Neural progenitor cell (in vitro differentiated cells): ENCODE data around the gene FRAS1. TPM values are rescaled to one million over a fixed set of nuclear protein-coding genes. Genes with fewer than 3 reads are reported as not detected.

Experiments
- DNase-seq: peaks from one replicate; pipeline ENCODE4 v3.0.0-alpha.2; 2016; ENCODE audit warnings: low spot score
- H2AFZ ChIP-seq: fragments of 200-600 bp; sonication (generic); replicated peaks from 2 replicates; pipeline ENCODE4 v1.6.1; 2016; ENCODE audit warnings: antibody characterized with exemption
- H3F3A ChIP-seq: fragments of 200-600 bp; sonication (generic); 2 replicates; pipeline ENCODE4 v1.6.1; 2016; ENCODE audit warnings: antibody characterized with exemption, low read depth
- H3K27ac ChIP-seq: fragments of 200-600 bp; sonication (generic); 2 replicates; pipeline ENCODE4 v1.5.1; 2016; ENCODE audit warnings: mild to moderate bottlenecking
- H3K27me3 ChIP-seq: fragments of 200-600 bp; sonication (generic); 2 replicates; pipeline ENCODE4 v1.6.1; 2016; ENCODE audit warnings: mild to moderate bottlenecking, moderate library complexity
- H3K36me3 ChIP-seq: fragments of 200-600 bp; sonication (generic); 2 replicates; pipeline ENCODE4 v1.5.1; 2016
- H3K4me1 ChIP-seq: fragments of 200-600 bp; sonication (generic); 2 replicates; pipeline ENCODE4 v1.6.1; 2016; ENCODE audit warnings: mixed run types
- H3K4me2 ChIP-seq: fragments of 200-600 bp; sonication (generic); 2 replicates; pipeline ENCODE4 v1.6.1; 2016
- H3K4me3 ChIP-seq: fragments of 200-600 bp; sonication (generic); 2 replicates; pipeline ENCODE4 v1.5.1; 2016
- H3K79me2 ChIP-seq: fragments of 200-600 bp; sonication (generic); 2 replicates; pipeline ENCODE4 v1.6.1; 2016; ENCODE audit warnings: low read depth
- H3K9ac ChIP-seq: fragments of 200-600 bp; sonication (generic); 2 replicates; pipeline ENCODE4 v1.6.1; 2016
- H3K9me3 ChIP-seq: fragments of 200-600 bp; sonication (generic); 2 replicates; pipeline ENCODE4 v1.5.1; 2016; ENCODE audit warnings: low read depth
- H4K20me1 ChIP-seq: fragments of 200-600 bp; sonication (generic); 2 replicates; pipeline ENCODE4 v1.6.1; 2016; ENCODE audit warnings: low read depth
- H3K27ac Mint-ChIP-seq: 3 replicates; pipeline ENCODE4 v1.8.0; 2021; ENCODE audit warnings: mixed read lengths
- H3K27me3 Mint-ChIP-seq: 2 replicates; pipeline ENCODE4 v1.8.0; 2022; ENCODE audit warnings: low read depth, mild to moderate bottlenecking, inconsistent platforms, moderate library complexity, mixed read lengths; ENCODE audit not compliant: insufficient read depth
- H3K36me3 Mint-ChIP-seq: 3 replicates; pipeline ENCODE4 v1.8.0; 2021; ENCODE audit warnings: mixed read lengths
- H3K4me1 Mint-ChIP-seq: 3 replicates; pipeline ENCODE4 v1.8.0; 2021; ENCODE audit warnings: mixed read lengths
- H3K4me3 Mint-ChIP-seq: 3 replicates; pipeline ENCODE4 v1.8.0; 2021; ENCODE audit warnings: mild to moderate bottlenecking, moderate library complexity, mixed read lengths
- H3K9me3 Mint-ChIP-seq: 3 replicates; pipeline ENCODE4 v1.8.0; 2020; ENCODE audit warnings: mixed read lengths
- CTCF ChIP-seq: fragments of 200-600 bp; sonication (generic); IDR thresholded peaks from 2 replicates; pipeline ENCODE4 v1.5.1; 2017; ENCODE audit warnings: antibody characterized with exemption, mild to moderate bottlenecking
- EZH2 ChIP-seq: fragments of 200-600 bp; sonication (generic); IDR thresholded peaks from 2 replicates; pipeline ENCODE4 v1.6.1; 2017; ENCODE audit warnings: antibody characterized with exemption, mild to moderate bottlenecking, moderate library complexity
- EZH2phosphoT487 ChIP-seq: fragments of 200-600 bp; sonication (generic); IDR thresholded peaks from 2 replicates; pipeline ENCODE4 v1.6.1; 2017; ENCODE audit warnings: antibody characterized with exemption
- total RNA-seq: library from RNA; depleted of rRNA; stranded (reverse); fragments of >200 nt; gene quantifications from 2 replicates; pipeline ENCODE4 v1.2.3, GENCODE V29; 2015; ENCODE audit warnings: low replicate concordance

Gene FRAS1
- total RNA-seq, 1 donor from 2014 or later: 21.3 TPM

GRCh38 chr4:78320349-78320935 lies 263.3 kb downstream of the FRAS1 start:
- DNase-seq: no peak
- Mint-ChIP-seq H3K4me1 (peaks cover 15% of the 10 kb centered on the region), H3K27ac (no peak overlapping the region)

GRCh38 chr4:78322032-78322431 lies 264.9 kb downstream of the FRAS1 start:
- Histone ChIP-seq H4K20me1 (no peaks in the 10 kb centered on the region), H3K4me2 (no peak overlapping the region), H3K79me2 (no peaks in the 10 kb centered on the region), H3K4me3 (no peak overlapping the region), H3K4me1 (peaks cover 21% of the 10 kb centered on the region), H3K36me3 (no peaks in the 10 kb centered on the region), H3K27me3 (no peaks in the 10 kb centered on the region), H2AFZ (no peak overlapping the region), H3F3A (no peaks in the 10 kb centered on the region), H3K9ac (no peak overlapping the region), H3K9me3 (no peaks in the 10 kb centered on the region), H3K27ac (no peak overlapping the region)
- no peak for DNase-seq
- Mint-ChIP-seq H3K27me3 (peaks cover 4% of the 10 kb centered on the region), H3K4me3 (no peak overlapping the region), H3K36me3 (peaks cover 8% of the 10 kb centered on the region), H3K4me1 (peaks cover 15% of the 10 kb centered on the region), H3K27ac (no peak overlapping the region), H3K9me3 (no peaks in the 10 kb centered on the region)
- TF ChIP-seq EZH2 (no peak), CTCF (no peak), EZH2phosphoT487 (no peak)

More at GRCh38 chr4:78320349-78320935, 263.3 kb downstream of the FRAS1 start:
- Histone ChIP-seq H3K36me3 (no peaks in the 10 kb centered on the region), H4K20me1 (no peaks in the 10 kb centered on the region), H3K79me2 (no peaks in the 10 kb centered on the region), H3K27ac (no peak overlapping the region), H3K4me1 (peaks cover 21% of the 10 kb centered on the region), H3K4me3 (no peak overlapping the region), H3F3A (no peaks in the 10 kb centered on the region), H3K9ac (no peak overlapping the region), H3K4me2 (no peak overlapping the region), H3K27me3 (no peaks in the 10 kb centered on the region), H3K9me3 (no peaks in the 10 kb centered on the region), H2AFZ (no peak overlapping the region)
- Mint-ChIP-seq H3K9me3 (no peaks in the 10 kb centered on the region), H3K27me3 (peaks cover 4% of the 10 kb centered on the region), H3K36me3 (peaks cover 16% of the 10 kb centered on the region), H3K4me3 (no peak overlapping the region)
- TF ChIP-seq EZH2 (no peak), EZH2phosphoT487 (no peak), CTCF (no peak)

DNA sequence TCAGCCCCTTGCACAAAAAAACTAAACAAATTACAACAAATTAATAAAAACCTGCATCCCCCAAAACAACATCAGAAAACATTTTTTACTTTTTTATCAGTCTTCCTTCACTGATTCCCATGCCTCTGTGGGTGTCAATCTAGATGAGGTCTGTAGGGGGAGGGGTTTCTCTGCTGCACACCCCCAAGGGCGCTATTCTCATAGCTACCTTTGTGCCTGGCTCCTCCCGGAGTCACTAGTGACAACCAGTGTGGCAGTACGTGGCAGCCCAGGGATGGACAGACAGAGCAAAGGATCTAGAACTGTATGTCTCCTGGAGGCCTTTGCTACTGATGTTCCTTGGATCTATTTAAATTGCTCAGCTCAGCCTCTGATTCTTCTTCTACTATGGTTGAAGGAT lies 266.3 kb downstream of the FRAS1 start:
- Histone ChIP-seq H3F3A (no peaks in the 10 kb centered on the region), H3K4me1 (peaks cover 21% of the 10 kb centered on the region), H3K79me2 (no peaks in the 10 kb centered on the region), H2AFZ (no peak overlapping the region), H3K4me3 (no peak overlapping the region), H3K9ac (no peak overlapping the region), H3K27ac (no peak overlapping the region), H3K9me3 (no peaks in the 10 kb centered on the region), H3K36me3 (no peaks in the 10 kb centered on the region), H3K4me2 (no peak overlapping the region), H3K27me3 (no peaks in the 10 kb centered on the region), H4K20me1 (no peaks in the 10 kb centered on the region)
- Mint-ChIP-seq H3K36me3 (peaks cover 5% of the 10 kb centered on the region), H3K4me3 (no peak overlapping the region), H3K27ac (no peak overlapping the region), H3K4me1 (peaks cover 15% of the 10 kb centered on the region), H3K9me3 (no peaks in the 10 kb centered on the region), H3K27me3 (peaks cover 4% of the 10 kb centered on the region)
- DNase-seq: peak; percentile 31
- no peak for TF ChIP-seq EZH2phosphoT487
- TF ChIP-seq CTCF: no peak
- no peak for TF ChIP-seq EZH2
